HepG2 (cell line): ENCODE results near the gene LDAF1.

ENCODE experiments used
- EZH2 ChIP-seq: conservative IDR thresholded peaks from 2 replicates; pipeline ENCODE4 v1.6.1; 2012; ENCODE audit warnings: mild to moderate bottlenecking, low read depth, low read length, moderate library complexity
- JUNB ChIP-seq: sonication (generic); formaldehyde crosslinking; IDR thresholded peaks from 2 replicates; pipeline ENCODE4 v1.8.0; 2022; ENCODE audit warnings: missing genetic modification reagents, mild to moderate bottlenecking, borderline replicate concordance
- YY1 ChIP-seq: IDR thresholded peaks from 2 replicates; pipeline ENCODE4 v1.6.1; 2011; ENCODE audit warnings: low read length, low read depth, moderate library complexity, mild to moderate bottlenecking; ENCODE audit not compliant: insufficient read depth, insufficient replicate concordance
- TF ChIP-seq, protein P1 (sequence below): sonication (generic); formaldehyde crosslinking; conservative IDR thresholded peaks from 2 replicates; pipeline ENCODE4 v1.4.0; 2020; ENCODE audit warnings: missing genetic modification reagents
- TF ChIP-seq, protein P2 (sequence below): sonication (generic); formaldehyde crosslinking; IDR thresholded peaks from 2 replicates; pipeline ENCODE4 v1.4.0; 2020; ENCODE audit warnings: mild to moderate bottlenecking, missing genetic modification reagents
- TF ChIP-seq, protein P3 (sequence below): sonication (generic); formaldehyde crosslinking; IDR thresholded peaks from 2 replicates; pipeline ENCODE4 v1.4.0; 2020; ENCODE audit warnings: missing genetic modification reagents

DNA sequence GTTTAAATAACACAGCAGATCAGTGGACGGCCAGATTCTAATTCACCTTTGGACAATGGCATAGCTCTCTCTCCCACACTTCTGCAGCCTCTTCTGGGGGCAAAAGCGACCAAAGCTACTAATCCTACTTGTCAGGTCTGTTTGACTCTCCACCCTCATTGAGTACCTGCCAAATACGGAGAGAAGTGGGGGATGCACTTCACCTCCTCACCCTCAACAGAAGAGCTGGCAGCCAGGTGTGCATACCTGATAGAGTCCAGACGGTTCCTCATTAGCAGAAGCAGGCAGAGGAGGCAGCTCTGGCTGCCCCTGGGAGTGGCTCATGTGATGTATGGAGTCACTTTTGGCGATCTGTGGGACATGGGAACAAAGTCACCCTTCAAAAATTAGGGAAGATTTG is 12.7 kb upstream of the LDAF1 start:
- no peak for TF ChIP-seq YY1
- TF ChIP-seq, protein P1, sequence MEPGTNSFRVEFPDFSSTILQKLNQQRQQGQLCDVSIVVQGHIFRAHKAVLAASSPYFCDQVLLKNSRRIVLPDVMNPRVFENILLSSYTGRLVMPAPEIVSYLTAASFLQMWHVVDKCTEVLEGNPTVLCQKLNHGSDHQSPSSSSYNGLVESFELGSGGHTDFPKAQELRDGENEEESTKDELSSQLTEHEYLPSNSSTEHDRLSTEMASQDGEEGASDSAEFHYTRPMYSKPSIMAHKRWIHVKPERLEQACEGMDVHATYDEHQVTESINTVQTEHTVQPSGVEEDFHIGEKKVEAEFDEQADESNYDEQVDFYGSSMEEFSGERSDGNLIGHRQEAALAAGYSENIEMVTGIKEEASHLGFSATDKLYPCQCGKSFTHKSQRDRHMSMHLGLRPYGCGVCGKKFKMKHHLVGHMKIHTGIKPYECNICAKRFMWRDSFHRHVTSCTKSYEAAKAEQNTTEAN: no peak
- TF ChIP-seq JUNB: no peak
- TF ChIP-seq, protein P2, sequence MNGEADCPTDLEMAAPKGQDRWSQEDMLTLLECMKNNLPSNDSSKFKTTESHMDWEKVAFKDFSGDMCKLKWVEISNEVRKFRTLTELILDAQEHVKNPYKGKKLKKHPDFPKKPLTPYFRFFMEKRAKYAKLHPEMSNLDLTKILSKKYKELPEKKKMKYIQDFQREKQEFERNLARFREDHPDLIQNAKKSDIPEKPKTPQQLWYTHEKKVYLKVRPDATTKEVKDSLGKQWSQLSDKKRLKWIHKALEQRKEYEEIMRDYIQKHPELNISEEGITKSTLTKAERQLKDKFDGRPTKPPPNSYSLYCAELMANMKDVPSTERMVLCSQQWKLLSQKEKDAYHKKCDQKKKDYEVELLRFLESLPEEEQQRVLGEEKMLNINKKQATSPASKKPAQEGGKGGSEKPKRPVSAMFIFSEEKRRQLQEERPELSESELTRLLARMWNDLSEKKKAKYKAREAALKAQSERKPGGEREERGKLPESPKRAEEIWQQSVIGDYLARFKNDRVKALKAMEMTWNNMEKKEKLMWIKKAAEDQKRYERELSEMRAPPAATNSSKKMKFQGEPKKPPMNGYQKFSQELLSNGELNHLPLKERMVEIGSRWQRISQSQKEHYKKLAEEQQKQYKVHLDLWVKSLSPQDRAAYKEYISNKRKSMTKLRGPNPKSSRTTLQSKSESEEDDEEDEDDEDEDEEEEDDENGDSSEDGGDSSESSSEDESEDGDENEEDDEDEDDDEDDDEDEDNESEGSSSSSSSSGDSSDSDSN: no peak
- TF ChIP-seq, protein P3, sequence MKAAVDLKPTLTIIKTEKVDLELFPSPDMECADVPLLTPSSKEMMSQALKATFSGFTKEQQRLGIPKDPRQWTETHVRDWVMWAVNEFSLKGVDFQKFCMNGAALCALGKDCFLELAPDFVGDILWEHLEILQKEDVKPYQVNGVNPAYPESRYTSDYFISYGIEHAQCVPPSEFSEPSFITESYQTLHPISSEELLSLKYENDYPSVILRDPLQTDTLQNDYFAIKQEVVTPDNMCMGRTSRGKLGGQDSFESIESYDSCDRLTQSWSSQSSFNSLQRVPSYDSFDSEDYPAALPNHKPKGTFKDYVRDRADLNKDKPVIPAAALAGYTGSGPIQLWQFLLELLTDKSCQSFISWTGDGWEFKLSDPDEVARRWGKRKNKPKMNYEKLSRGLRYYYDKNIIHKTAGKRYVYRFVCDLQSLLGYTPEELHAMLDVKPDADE (CRISPR knock-in tag): no peak
- no peak for TF ChIP-seq EZH2
